HG02938 (cell line): Measurements from ENCODE around the gene VCP.

Experiments
- ATAC-seq: cut with Tn5 transposase; IDR thresholded peaks from one replicate; pipeline ENCODE4 v1.9.1; 2021; ENCODE audit warnings: mild to moderate bottlenecking, moderate library complexity; ENCODE audit not compliant: unreplicated experiment

The VCP gene

DNA sequence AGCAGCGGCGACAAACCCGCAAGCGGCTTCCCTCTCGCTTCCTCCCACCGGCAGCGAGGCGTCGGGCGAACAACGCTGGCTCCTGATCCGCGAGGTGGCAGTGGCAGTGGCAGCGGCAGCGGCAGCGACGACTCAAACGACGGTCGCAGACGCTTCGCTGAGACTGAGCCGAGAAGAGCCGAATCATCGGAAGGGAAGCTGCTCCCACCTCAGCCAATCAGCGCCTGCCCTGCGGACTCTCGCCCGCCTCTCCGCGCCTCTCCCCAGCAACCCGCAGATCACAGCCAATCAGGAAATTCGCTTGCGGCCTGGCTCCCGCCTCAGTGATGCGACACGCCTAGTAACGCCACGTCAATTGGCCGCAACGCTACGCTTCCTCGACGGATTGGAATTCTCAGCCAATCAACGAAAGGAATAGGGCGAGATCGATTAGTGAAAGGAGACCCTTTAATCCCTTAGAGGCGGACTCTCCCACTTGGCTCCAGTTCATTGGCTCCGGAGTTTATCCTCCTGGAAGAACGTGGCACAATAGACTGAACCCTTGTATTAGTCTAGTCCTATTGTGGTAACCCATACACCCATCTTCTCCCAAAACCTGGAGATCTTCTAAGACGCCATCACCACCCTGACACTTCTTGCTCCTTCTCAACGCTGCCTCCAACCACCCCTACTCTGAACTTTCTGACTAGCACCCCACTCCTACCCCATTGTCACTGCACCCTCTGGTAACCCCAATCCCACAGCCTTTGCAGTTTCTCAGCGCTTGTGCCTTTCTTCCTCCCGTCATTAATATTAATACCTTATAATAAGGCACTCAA, at the start of gene VCP:
TSS of gene VCP (minus strand) at position 165 of the 818 bp plus-strand sequence. CDS start 272 bp downstream, outside the sequence.
- ATAC-seq: peak; percentile 83

DNA sequence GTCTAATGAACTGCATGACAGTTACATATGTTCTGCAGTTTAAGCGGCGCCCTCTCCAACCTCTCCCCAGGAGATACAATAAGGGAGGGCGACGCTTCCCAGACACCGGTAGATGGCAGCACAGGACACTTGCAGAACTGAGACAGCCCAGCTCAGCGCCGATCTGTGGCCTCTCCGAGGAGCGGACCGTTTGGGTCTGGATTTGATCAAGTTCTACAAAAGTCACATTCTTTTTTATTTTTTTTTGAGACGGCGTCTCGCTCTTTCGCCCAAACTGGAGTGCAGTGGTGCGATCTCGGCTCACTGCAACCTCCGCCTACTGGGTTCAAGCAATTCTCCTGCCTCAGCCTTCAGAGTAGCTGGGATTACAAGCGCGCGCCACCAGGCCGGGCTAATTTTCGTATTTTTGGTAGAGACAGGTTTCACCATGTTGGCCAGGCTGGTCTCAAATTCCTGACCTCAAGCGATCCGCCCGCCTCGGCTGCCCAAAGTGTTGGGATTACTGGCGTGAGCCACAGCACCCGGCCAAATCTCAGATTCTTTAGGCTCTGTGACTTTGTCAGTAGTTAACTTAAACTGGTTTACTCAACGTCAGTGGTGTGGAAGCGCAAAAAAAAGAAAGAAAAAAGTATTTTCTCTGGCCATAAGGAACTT, 44.6 kb upstream of the VCP start:
- ATAC-seq: peak; percentile 47

DNA sequence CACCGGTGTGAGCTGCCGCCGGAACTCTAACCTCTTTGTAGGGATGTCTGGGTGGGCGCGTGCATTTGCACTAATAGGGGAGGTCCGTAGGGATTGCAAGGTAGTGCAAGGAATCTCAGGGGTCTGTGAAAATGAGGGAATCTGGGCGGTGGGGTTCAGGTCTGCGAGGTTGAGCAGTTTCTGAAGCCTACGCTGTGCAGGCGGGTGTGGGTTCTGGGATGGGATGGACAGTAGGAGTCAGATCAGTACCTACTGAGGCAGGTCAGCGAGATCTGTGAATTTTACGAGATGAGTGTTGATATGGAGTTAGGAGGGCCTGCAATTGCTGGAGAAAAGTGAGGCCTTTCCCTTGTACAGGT, 44.1 kb upstream of the VCP start:
- no peak for ATAC-seq

DNA sequence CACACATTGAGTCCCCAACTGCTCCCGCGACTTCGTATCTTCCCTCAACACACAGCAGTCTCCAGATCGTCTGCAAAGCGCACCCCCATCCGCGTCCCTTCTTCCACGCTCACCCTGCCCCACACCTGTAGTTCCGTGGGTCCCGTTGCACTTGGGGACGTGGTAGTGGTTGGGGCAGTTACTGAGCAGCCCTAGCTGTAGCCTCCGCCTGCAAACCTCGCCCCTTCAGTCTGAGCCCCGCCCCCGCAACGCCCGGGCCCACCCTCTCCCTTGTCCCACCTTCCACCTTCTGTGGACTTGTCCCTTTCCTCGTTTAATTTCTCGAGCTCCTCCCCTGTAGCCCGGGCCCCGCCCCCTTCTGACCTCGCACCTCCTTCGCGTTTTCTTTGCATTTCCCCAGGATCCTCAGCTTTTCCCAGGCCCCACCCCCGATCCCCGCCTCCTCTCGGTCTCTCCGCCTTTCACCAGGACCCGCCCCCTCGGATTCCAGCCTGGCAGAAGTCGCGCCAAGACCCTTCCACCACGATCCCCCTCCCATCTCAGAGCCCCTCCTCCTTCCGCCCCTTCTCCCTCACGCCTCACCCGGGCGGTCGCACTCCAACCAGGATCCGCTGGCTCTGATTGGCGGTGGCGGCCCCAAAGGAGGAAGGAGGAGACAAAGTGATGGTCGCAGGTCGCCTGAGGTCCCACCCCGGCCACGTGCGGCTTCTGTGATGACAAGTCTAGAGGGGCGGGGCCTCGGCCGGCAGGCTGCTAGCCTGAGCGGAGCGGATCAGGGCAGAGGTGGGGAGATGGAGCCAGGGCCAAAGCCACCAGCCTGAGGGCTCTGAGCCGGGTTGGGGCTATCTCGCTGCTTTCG, 43.5 kb upstream of the VCP start, which contains the start of gene ATOSB:
TSS of gene ATOSB (minus strand) at position 183 of the 859 bp plus-strand sequence. CDS start 7,588 bp downstream, outside the sequence.
- ATAC-seq: peak; percentile 62

DNA sequence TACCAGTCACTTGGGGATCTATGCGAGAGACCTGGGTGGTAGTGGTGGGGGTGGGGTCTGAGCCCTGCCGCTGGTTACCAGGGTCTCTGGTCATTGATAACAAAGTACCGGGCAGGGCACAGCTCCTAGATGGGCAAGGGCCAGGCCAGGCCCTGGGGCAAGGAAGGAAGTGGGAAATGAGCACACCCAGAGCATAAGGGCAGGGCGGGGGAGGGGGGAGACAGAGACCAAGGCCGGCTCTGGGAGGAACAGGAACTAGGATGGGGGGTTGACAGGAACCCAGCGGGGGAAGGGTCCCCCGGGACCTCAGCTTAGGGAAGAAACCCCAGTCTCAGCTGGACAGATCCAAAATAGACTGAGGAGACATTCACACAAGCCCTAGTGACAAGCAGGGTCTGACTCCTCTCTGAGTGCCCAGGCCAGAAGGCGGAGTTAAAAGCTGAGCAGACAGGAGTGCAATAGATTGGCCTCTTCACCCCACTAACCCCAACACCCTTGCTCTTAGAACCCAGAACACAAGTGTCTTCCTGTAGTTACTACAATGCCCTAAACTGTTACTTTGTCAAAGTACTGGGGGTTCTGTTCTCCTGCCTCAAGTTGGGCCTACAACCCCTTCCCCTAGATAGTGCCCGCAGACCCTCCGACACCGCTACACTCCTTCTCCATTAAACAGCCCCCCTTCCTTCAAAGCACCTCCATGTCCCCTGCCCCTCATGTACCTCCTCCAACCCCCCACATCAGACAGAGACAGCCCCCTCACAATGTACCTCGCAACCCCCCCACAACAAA, 42.6 kb upstream of the VCP start:
- no peak for ATAC-seq

DNA sequence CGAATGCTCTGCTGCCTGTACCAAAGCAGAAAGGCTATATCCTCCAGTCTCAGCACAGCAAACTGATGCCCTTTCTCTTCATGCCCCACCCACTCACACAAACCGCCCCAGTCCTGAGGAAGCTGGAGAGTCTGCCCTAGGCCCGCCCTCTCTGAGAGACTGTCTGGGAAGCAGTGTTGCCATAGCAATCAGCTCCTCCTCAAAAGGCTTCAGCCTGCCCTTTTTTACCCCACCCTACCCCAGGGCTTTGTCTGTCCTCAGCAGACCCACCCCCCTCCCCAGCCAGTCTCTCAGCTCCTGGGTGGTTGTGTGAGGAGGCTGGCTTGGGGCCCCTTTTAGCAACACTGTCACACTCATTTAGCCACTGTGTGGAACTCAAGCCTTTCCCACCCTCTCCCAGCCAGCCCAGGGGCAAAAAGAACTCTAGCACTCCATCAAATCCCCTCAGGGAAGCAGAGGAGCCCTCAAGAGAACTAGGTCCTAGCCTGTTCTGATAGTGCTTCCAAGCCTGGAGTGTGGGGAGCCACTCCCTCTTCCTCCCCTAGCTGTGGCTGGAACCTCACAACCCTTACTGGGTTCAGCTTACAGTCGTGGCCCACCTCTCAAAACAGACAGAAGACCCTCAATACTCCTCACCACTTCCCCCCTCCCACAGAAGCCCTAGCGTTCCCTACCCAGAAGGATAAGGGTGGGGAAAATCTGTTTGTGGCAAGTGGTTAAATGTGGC, 41.9 kb upstream of the VCP start:
- no peak for ATAC-seq

DNA sequence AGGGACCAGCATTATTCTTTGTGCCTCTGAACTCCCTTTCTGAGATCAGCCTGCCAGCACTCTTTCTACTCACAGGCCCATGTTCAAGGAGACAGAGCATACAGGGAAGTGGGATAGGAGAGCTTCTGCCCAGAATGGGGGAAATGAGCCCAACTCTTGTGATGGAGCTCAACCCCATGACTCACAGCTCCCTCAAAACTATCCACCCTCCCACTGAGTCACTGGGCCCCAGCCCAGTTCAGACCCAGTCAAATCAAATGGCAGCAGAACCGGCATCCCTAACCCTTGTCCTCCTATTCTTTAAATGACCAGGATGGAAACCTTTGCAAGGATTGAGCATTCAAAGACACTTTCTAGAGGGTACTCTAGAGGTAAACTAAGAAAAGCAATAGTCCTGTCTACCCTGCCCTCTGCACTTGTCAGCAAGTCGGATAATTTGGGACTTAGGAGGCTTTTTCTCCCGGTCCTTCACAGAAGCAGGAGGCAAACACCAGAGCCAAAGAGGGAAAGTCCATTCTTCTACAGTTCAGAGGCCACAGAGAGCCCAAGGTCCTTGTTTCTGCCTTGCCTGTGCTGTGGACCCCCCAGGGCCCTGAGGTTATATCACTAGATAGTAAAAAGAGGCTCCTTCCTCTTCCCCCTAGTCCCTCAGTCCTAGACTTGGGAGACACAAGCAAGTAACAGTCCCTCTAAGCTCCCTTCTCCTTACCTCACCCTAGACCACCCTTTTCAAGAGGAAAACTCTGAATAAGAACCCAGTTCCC, 40.0 kb upstream of the VCP start:
- ATAC-seq: no peak

DNA sequence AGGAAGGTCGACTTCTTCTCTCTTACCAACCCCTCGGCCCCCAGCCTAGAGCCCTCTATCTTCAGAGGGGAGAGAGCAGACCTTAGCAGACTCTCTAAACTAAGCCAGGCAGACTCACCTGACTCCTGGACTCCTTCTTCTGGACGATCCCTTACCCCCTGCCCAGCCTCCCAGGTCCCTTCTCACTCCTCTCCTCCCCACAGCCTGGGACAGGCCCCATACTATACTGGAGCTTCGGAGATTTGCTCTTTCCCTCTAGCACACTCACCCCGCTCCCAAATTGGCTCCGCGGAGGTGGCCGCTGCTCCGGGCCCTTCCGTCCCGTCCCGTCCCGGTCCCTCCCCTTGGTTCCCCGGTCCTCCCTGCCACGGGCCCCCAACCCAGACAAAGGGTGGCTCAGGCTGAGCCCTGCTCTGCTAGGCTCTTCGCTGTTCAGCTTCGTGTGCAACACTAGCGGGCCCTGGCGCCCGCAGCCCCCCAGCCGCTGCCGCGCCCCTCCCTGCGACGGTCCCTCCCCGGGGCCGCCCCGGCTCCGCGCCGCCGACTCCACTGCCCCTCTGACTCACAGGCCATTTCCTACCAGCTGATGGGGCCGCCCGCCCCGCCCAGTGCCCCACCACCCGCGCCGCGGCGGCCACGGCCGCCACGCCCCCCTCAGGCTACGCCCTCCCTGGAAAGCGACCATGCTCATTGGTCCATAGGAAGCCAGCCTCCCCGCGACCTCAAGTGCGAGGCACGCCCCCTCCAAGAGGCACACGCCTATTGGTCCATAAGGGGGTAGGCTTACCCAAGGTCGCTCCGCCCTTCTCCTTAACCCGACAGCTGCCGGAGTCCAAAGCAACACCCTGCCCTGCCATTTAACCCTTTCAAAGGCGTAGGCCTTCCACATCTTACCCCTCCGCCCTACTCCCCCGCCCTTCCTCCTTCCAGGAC, 38.8 kb upstream of the VCP start:
- peak; percentile 62 for ATAC-seq

DNA sequence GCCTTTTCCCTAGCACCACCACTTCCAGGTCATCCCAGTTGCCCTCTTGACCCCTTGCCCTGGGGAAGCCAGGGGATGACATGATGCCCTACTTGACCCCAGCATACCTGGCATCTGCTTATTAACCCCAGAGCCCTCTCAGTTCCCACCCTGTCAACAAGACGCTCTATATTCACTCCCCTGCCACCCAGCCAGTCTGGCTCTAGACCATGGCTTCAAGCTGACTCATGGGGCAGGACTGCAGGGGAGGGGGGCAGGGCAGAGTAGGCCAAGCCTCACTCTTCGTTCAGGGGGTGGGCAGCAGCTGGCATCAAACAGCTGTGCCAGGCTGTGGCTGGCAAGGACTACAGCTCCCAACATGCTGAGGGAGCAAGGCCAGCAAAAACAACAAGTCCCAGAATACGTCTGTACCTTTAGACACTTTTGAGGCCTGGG, 37.9 kb upstream of the VCP start:
- no peak for ATAC-seq

DNA sequence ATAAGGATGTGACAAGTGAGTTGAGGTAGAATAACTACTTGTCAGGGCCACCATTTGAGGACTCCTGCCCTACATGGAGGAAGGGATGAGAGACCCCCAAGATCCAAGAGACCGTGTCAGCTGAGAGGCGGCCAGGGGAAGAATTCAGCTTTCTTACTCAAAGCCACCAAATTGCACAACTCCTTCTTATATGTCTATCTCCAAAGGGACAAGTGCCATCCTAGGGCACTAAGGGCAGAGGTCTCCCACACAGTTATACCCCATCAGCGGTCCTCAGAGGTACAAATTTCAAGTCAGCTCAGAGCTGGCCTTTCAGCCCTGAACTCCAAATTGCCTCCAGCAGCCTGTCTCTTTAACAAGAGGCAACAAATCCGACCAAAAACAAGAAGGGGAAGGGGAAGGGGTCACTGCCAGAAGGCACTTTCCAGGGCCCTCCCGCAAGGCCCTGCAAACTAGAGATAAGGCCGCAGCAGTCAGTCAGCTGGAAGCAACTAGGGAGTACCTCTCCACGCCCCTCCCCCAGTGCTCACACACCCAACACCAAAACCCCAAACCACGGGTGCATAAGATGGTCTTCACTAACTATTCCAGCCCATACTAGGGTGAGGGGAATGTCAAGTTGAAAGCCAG, 36.6 kb upstream of the VCP start:
- no peak for ATAC-seq

DNA sequence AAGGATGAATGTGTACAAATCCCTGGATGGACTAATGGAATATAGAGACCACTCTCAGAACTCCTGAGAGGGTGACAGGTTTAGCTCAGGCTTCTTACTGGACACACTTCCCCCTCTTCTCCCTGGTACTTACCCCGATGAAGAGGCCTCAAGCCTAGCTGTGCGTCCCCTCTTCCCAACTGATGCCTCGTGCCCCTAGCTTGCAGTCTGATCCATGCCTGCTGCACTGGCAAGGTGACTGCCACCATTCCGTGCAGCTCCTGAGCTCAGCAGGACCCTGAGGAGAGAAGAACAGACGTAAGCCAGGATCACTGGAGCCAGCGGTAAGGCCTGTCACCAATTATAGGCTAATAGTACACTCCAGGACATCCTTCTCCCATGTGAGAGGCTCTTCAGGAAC, 36.0 kb upstream of the VCP start:
- ATAC-seq: no peak

DNA sequence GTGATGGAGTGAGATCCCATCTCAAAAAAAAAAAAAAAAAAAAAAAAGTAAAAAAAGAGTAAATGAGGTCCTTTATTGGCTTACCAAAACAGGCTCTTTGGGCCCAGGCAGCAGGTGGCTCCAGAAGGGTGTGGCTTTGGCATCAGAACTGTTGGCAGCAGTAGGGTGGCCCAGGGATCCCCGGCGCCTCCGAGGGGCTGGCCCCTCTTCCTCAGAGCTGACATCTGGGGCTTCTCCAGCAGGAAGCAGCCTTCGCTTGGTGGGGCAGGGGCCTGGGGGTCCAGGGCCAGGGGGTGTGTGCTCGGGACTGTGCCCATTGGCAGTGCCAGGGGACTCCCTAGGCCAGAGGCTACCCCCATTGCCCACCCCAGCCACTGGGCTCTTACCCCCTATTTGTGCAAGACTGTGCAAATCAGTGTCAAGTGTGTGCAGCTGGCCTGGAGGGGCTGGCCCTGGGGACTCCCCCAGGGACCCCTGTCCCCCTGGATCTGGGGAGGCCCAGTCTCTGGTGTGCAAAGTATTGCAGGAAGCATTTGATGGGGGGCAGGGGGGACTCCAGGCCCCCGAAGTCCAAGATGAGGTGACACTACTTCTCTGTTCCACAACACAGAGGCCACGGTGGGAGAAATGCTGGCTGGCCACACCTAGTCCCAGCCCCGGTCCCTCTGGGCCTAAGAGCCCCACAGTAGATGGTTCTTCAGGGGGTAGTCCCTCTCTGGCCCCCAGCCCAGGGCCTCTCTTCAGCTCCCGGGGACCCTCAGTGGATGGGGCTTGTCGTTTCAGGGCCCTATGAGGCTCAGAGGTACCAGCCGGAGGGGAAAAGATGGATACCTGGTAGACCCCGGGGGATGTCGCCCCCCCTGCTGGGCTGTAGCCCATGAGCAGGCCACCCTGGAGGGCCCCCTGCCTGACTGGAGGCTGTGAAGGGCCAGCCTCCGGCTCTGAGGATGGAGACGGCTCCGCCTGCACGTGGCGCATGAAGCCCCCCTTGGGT, 35.2 kb upstream of the VCP start:
- ATAC-seq: no peak

DNA sequence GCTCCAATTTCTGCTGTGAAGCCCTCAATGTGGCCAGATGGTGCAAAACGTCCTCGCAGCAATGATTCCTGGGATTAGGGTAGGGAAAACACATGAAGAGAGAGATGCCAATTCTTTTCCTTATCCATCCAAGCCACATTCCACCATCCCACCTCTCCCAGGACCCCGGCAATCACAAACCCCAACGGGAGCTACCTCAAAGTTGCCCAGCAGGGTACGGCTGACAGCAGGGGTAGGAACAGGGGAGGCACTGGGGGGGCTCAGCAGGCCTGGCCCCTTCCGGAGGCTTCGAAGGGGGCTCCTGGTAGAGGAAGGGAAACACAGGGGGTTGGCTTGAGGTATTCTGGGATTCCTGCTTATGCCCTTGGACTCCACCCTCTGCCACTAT, 33.9 kb upstream of the VCP start:
- ATAC-seq: no peak

DNA sequence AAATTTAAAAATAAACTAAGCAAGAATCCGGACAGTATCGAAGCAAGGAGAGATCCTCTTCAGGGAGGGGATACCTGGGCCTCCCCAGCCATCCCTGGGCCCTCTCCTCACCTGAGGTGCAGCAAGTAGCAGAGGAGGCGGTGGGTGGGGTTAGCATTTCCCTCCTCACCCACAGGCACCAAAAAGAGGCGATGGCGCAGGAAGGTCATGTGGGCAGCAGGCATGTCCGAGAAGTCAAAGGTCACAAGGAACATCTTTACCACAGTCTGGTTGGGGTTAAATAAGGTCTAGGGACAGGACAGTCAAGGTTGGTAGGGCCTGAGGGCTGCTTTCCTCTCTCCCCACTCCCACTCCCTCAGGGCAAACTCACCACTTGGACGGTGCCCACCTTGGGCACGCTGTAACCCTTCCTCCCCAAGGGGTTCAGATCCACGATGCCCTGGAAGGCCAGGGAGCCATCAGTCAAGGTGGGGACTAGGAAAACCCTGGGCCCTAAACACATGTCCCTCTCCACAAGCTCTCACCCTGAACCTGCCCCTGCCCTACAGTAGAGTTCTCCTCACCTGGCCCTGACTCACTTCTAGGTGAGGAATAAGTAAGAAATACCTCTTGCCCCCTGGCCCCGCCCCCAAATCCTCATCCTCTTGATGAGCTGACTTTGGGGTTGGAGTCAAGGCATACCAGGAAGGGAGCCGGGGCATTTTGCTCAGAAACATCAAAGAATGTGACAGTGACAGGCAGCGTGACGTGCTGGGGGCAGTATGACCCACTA, 33.3 kb upstream of the VCP start:
- no peak for ATAC-seq

DNA sequence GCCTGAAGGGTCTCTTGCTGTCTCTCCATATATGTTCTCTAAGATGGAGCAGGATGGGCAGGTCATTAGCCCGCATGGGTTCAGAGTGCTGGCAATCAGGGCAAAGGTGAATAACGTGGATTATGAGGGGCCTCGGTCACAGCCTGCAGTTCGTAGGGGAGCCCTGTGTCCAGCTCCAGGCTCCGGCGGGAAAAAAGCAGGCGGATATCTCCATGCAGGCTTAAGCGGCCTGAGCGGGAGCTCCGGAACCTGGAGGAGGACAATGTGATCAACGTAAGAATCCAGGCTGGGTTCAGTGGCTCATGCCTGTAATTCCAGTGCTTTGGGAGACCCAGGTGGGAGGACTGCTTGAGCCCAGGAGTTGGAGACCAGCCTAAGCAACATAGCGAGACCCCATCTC, 32.7 kb upstream of the VCP start:
- ATAC-seq: no peak

DNA sequence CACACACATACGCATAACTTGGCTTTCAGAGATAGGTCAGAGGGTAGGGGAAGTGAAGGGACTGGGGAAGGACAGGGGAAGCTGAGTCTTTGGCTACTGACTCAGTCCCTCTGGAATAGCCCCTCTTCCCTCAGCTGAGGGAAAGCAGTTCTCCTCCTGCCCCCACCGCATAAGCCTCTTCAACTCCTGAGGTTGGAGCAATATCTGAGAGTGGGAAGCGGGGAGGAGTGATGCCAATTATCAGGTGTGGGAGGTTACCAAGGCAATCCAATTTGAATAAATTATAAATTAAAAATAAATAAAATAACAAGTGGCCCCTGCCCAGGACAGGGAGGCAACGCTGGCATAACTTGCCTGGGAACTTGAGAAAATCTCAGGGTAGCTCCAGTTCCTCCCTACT, 32.2 kb upstream of the VCP start:
- no peak for ATAC-seq
